ENCODE measurements around the gene AKNAD1.

DNA sequence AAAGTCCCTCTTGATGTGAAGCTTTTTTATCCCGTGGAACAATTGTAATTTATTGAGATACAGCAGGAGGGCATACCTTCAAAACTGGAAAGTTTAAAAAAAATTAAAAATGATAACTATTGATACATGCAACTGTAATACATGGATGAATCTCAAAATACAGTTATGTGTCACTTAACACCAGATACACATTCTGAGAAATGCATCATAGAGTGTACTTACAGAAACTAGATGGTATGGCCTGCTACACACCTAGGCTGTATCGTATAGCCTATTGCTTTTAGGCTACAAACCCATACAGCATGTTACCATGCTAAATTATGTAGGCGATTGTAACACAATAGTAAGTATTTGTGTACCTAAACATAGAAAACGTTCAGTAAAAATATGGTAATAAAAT lies 7.1 kb upstream of the AKNAD1 start:
- TF ChIP-seq, protein P1, sequence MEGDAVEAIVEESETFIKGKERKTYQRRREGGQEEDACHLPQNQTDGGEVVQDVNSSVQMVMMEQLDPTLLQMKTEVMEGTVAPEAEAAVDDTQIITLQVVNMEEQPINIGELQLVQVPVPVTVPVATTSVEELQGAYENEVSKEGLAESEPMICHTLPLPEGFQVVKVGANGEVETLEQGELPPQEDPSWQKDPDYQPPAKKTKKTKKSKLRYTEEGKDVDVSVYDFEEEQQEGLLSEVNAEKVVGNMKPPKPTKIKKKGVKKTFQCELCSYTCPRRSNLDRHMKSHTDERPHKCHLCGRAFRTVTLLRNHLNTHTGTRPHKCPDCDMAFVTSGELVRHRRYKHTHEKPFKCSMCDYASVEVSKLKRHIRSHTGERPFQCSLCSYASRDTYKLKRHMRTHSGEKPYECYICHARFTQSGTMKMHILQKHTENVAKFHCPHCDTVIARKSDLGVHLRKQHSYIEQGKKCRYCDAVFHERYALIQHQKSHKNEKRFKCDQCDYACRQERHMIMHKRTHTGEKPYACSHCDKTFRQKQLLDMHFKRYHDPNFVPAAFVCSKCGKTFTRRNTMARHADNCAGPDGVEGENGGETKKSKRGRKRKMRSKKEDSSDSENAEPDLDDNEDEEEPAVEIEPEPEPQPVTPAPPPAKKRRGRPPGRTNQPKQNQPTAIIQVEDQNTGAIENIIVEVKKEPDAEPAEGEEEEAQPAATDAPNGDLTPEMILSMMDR (IDR thresholded peaks at IDR 0.05; ENCODE audit: low read depth, low read length, poor library complexity, severe bottlenecking), result no peak
- TF ChIP-seq EZH2phosphoT487 (IDR thresholded peaks at IDR 0.05; ENCODE audit: borderline replicate concordance, low read length), result no peak

Measured in DOHH2 (cell line).